GM18868 (cell line): ENCODE measurements around the gene MFAP3L.

Experiments
- ATAC-seq: cut with Tn5 transposase; IDR thresholded peaks from one replicate; pipeline ENCODE4 v1.9.1; 2021; ENCODE audit warnings: mild to moderate bottlenecking, moderate library complexity; ENCODE audit not compliant: unreplicated experiment

The MFAP3L gene

DNA sequence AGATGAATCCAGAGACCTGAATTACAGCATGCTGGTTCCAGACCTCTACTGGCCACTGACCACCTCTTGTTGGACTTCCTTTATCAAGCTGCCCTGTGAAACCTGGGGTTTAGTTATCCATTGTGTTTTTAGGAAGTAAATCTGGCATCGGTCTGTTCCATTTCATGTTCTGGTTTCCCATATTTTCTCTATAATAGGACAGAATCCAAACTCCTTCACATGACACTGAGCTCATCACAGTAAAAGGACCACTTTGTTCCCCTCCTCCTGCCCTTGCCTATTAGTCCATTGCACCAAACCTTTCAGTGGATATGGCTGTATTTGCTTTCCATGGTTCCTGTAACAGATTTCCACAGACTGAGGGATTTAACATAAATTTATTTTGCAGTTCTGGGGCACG is 4.0 kb downstream of the MFAP3L start:
- ATAC-seq: no peak

DNA sequence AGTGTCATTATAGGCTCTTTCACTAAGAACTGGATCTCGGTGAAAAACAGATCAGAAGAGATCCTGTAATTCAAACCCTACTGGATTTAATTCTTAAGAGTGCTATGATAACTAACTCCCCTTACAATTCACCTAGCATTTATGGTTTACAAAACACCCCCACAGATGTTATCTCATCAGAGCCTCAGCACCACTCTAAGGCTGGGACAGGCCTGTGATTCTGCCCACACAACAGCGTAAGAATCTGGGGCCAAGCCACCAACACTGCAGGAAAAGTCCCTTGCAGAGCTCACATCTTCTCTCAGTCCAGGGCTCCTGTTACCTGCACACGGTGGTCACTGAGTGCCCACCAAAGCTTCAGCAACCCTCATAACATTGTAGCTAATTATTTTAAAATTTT is 8.9 kb downstream of the MFAP3L start:
- no peak for ATAC-seq

- no peak for ATAC-seq
Measured at GRCh38 chr4:170015285-170015684, 10.9 kb downstream of the MFAP3L start.

DNA sequence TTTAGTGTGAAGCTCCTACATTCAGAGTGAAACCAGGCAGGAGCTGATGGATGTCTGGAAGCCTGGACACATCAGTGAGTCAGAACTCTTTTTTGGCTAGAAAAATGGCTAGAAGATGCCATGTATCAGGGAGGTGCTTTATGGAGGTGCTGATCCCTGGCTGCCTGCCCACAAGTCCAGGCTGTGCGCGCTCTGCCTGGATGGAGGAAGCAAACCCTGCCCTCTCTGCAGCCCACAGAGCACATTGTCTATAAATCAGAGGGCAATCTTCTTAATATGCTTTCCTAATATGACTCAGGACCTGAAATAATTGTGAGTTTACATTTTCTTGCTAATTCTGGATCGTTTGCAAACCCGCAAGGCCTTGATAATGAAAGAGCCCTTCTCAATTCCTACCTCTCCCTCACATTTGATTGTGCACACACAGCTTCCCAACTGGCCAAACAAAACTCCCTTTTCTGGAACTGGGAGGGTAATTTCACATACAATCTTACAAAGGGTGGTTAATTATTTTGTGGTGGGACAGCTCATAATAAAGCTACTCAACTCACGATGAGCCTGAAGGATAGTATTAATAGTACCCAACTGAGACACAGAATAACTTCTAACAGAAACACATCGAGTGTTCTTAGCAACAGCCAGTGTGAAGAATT is 11.7 kb downstream of the MFAP3L start:
- ATAC-seq: no peak

GRCh38 chr4:170012629-170012958 is 13.6 kb downstream of the MFAP3L start:
- ATAC-seq: no peak

DNA sequence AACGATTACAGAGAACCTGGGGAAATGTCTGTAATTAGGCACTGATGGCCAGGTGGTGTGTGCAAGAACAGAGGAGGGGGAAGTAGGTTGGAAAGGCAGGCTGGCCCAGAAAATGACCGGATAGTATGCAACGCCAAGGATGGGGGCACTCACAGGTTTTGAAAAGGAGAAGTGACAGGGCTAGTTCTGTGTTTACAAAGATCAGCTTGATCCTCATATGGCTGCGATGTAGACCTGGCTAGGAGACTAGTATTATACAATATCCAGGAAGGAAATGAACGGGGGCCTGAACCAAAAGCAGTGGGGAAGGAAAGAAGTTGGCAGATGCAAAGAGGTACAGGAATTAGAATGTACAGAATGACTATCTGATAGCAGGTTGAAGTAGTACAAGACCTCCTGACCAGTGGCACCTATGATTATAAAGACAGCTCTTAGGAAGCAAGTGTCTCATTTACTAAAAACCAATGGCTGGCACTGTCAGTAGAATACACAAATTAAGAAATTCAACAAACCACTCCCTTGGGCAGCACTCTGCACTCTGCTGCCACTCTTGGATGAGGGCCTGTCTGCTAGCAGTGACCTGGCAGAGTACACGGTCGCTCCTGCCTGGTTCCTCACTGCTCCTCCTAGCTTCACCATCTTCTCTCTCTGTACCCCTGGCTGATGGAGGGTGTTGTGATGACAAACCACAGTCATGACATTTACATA is 14.1 kb downstream of the MFAP3L start:
- no peak for ATAC-seq

- ATAC-seq: no peak
Measured at GRCh38 chr4:170009291-170009690, 16.9 kb downstream of the MFAP3L start.

GRCh38 chr4:170008801-170009200 is 17.4 kb downstream of the MFAP3L start:
- ATAC-seq: no peak

DNA sequence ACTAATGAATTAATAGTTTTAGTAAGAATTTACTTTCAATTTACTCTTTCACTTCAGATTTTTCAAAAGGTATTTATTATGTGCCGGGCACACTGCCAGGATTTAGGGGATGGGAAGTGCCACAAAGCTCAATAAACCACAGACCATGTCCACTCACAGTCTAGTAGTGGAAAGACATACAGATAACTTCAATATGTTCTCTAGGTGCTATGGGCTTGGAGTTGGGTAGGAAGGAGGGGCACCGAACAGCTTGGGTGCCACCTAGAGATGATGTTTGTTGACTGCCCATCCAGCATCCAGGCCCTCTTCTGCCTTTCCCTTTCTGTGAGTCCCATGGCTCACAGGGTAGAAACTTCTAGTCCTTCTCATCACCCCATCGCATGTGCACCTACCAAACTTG is 17.8 kb downstream of the MFAP3L start:
- ATAC-seq: peak; percentile 74

GRCh38 chr4:170007113-170007512 is 19.1 kb downstream of the MFAP3L start:
- no peak for ATAC-seq

DNA sequence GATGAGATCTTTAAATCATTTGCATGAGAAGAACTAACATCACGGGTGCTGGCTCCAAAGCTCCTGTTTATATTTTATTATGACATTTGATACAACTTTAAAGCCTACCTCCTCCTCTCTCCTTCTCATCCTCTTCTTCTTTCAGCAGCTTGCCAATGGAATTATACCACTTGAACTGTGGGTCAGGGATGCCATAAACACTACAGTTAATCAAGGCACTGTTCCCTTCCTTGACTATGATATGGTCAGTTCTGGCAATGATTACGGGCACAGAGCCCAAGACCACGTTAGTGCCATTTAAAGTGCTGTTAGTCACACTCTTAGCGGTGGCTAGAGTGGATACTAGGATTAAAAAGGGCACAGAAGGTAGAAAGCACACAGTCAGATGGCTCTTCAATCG is 20.7 kb downstream of the MFAP3L start:
- no peak for ATAC-seq

GRCh38 chr4:170004651-170005295 is 21.4 kb downstream of the MFAP3L start:
- no peak for ATAC-seq

GRCh38 chr4:170003071-170004070 is 22.8 kb downstream of the MFAP3L start:
- ATAC-seq: peak; percentile 53

DNA sequence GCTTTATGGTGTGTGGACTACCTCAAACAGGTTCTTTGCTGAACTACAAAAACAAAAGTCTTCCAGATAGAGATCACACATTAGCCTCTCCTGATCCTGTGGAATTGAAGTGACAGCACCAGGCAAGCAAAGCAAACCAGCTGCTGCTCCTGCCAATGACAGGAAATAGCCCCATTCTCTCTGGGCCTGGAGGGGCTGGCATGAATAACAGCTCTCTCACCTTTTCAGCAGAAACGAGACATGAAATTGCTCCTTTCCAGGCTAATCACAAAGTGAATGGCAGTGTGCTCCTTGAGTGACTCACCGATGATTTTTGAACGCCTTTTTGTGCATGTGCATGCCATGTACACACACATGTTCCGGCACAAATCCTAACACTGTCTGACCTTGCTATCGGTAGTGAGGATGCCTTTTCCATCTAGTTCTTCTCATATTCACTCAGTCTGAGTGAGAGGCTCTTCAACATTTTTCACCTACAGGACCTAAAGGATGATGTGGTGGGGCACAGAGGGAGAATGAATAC is 24.4 kb downstream of the MFAP3L start:
- ATAC-seq: no peak

DNA sequence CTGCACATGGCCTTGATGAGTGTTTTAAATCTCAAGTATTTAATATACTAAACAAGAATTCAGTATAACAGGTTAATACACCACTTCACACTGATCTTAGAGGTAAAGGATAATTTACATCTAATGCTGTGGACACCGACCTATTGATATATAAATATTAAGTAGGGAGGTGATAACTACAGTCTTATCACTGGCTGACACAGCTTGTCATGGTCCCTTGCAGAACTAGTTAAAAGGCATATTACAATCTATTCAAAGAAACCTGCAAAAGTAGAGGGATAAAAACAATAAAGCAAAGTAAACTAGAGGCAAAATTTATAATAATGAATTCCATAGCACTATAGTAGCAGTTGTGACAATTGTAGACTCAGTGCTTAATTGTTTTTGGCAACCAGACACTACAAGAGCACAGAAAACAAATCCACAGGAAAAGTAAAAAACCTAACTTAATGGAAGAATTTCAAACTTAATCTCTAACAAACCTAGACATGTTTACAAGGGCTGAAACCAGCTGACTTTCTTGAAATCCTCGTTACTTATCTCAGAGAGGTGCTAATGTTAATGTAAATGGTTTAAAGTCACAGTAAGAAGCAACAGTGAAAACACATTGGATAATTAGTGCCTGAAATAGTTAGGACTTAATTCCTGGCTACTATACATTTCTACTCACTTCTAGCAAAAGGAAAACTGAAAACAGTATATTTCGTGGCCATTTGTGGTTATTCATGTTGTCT is 25.0 kb downstream of the MFAP3L start:
- ATAC-seq: no peak

DNA sequence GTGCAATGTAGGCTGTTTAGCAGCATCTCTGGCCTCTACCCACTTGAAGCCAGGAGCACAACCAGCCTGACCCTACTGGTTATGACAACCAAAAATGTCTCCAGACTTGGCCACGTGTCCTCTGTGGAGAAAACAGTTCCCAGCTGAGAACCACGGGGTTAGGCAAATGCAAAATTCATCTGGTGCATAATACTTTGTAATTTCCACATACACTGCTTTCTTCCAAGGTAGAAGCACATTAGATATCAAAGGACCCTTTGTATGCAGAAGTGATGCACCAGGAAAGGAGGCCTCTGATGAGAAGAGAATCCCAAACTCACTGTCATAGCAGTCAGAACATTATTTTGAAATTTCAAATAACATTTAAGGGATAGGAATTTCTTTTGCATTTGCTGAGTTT is 26.3 kb downstream of the MFAP3L start:
- ATAC-seq: no peak

GRCh38 chr4:169998981-169999380 is 27.2 kb downstream of the MFAP3L start:
- no peak for ATAC-seq

DNA sequence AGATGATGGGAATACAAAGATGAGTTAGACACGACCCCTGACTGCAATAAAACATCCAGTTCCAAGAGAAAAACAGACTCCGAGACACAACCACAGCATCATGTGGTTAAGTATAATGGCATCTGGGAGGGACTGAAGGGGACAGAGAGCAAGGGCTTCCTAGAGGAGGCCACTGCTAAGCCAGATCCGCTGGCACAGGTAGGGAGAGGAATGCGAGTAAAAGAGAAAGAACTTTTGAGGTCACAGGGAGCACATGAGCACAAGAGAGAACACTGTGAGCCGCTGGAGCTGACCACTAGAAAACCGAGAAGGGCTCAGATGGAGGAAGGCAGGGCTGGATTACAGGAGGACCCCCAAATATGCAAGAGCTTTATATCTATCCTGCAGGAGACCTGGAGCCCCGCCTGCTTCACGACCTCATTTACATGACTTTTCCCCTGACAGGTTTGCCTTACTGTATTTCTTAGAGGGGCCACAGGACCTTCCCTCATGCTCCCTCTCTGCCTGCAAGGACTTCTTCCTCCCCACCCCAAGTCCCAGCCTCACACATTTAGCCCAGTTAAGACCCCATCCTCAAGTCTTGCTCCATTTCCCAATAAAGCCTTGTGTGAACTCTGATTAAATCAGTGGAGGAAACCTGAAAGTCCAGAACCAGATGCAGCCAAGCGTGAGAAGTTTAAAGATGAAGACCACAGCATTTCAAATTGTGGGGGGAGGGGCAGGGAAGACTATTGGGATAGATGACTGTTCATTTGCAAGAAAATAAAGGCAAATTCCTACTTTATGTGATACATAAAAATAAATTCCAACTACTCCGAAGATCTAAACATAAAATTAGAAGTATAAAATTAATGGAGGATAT is 29.6 kb downstream of the MFAP3L start:
- no peak for ATAC-seq

- no peak for ATAC-seq
Measured at GRCh38 chr4:169993531-169993930, 32.7 kb downstream of the MFAP3L start.
